Ascending aorta (tissue), 2 donors: Measurements from ENCODE around the gene PDCD7. TPM values are rescaled to one million over a fixed set of nuclear protein-coding genes. Genes with fewer than 3 reads are reported as not detected.

Experiments
- DNase-seq, 2 donors: peaks; one replicate each; pipeline ENCODE4 v3.0.0-alpha.2; 2019; ENCODE audit warnings: low spot score in 2 of 2
- H3K27ac ChIP-seq, 2 donors: fragments of 200-600 bp; sonication (generic); one replicate each; pipeline ENCODE4 v1.5.1; 2016 to 2017; ENCODE audit warnings: mild to moderate bottlenecking in 1 of 2
- H3K27me3 ChIP-seq: fragments of 200-600 bp; sonication (generic); one replicate; pipeline ENCODE4 v1.5.1; 2017
- H3K36me3 ChIP-seq, 2 donors: fragments of 200-600 bp; sonication (generic); one replicate each; pipeline ENCODE4 v1.5.1; 2016
- H3K4me1 ChIP-seq, 2 donors: fragments of 200-600 bp; sonication (generic); one replicate each; pipeline ENCODE4 v1.5.1; 2016 to 2017; ENCODE audit warnings: mild to moderate bottlenecking in 1 of 2
- H3K4me3 ChIP-seq, 2 donors: fragments of 200-600 bp; sonication (generic); one replicate each; pipeline ENCODE4 v1.5.1; 2016 to 2017; ENCODE audit warnings: mild to moderate bottlenecking in 1 of 2
- H3K9me3 ChIP-seq, 2 donors: fragments of 200-600 bp; sonication (generic); one replicate each; pipeline ENCODE4 v1.5.1; 2016
- CTCF ChIP-seq, 3 experiments: fragments of 200-600 bp in 2 of 3; fragments of 450-650 bp in 1 of 3; sonication (generic) in 2 of 3; IDR thresholded peaks; one replicate each; pipeline ENCODE4 v1.5.1; 2016 to 2019; ENCODE audit warnings: antibody characterized with exemption in 3 of 3, mild to moderate bottlenecking in 1 of 3, moderate library complexity in 1 of 3
- intact Hi-C: fragments of 100-400 bp; cut with DNase I; formaldehyde crosslinking; loops from one replicate; pipeline ENCODE4 v1.15.1; 2023
- total RNA-seq: library from RNA; depleted of rRNA; stranded (reverse); fragments of >200 nt; gene quantifications from one replicate; pipeline ENCODE4 v1.1.0, GENCODE V29; 2016

Gene PDCD7
- total RNA-seq, 1 donor from 2014 or later: 9.2 TPM

- peaks cover 0 to 8% of the 10 kb centered on the region in 2 donors for H3K4me1 ChIP-seq
- no peak overlapping the region for H3K27ac ChIP-seq
- peaks cover 57 to 76% of the 10 kb centered on the region in 2 donors for H3K36me3 ChIP-seq
- intact Hi-C loops: no loop called here
- no peak for DNase-seq
- no peak for TF ChIP-seq CTCF (IDR thresholded peaks at IDR 0.05)
- H3K27me3 ChIP-seq: no peaks in the 10 kb centered on the region
- no peak overlapping the region for H3K4me3 ChIP-seq
- H3K9me3 ChIP-seq: no peaks in the 10 kb centered on the region
Observed at GRCh38 chr15:65176056-65176455, 42.4 kb upstream of the PDCD7 start.

- intact Hi-C loops: no loop called here
- DNase-seq: no peak
- Histone ChIP-seq H3K4me1 (peaks cover 0 to 6% of the 10 kb centered on the region in 2 donors), H3K27ac (no peak overlapping the region), H3K36me3 (peaks cover 58 to 82% of the 10 kb centered on the region in 2 donors), H3K4me3 (no peak overlapping the region), H3K9me3 (no peaks in the 10 kb centered on the region), H3K27me3 (no peaks in the 10 kb centered on the region)
- TF ChIP-seq CTCF (IDR thresholded peaks at IDR 0.05): no peak
Observed at GRCh38 chr15:65175511-65175910, 41.9 kb upstream of the PDCD7 start.

GRCh38 chr15:65174509-65174908 lies 40.9 kb upstream of the PDCD7 start:
- H3K9me3 ChIP-seq: no peaks in the 10 kb centered on the region
- no peak overlapping the region for H3K4me3 ChIP-seq
- no peak for DNase-seq
- no peak for TF ChIP-seq CTCF (IDR thresholded peaks at IDR 0.05)
- H3K27me3 ChIP-seq: no peaks in the 10 kb centered on the region
- H3K4me1 ChIP-seq: peaks cover 0 to under 1% of the 10 kb centered on the region in 2 donors
- intact Hi-C loops: no loop called here
- no peak overlapping the region for H3K27ac ChIP-seq
- H3K36me3 ChIP-seq: peaks cover 63 to 84% of the 10 kb centered on the region in 2 donors

GRCh38 chr15:65172531-65172930 lies 38.9 kb upstream of the PDCD7 start:
- intact Hi-C loops: no loop called here
- no peak for DNase-seq
- Histone ChIP-seq H3K27me3 (no peaks in the 10 kb centered on the region), H3K9me3 (no peaks in the 10 kb centered on the region), H3K27ac (no peak overlapping the region), H3K36me3 (peaks cover 53 to 71% of the 10 kb centered on the region in 2 donors), H3K4me3 (no peak overlapping the region), H3K4me1 (no peaks in the 10 kb centered on the region)
- no peak for TF ChIP-seq CTCF (IDR thresholded peaks at IDR 0.05)

- intact Hi-C loops: no loop called here
- H3K4me1 ChIP-seq: no peaks in the 10 kb centered on the region
- no peak for TF ChIP-seq CTCF (IDR thresholded peaks at IDR 0.05)
- H3K27me3 ChIP-seq: no peaks in the 10 kb centered on the region
- DNase-seq: no peak
- H3K4me3 ChIP-seq: no peak overlapping the region
- H3K36me3 ChIP-seq: peaks cover 46 to 64% of the 10 kb centered on the region in 2 donors
- H3K27ac ChIP-seq: no peak overlapping the region
- H3K9me3 ChIP-seq: no peaks in the 10 kb centered on the region
Observed at GRCh38 chr15:65171428-65171827, 37.8 kb upstream of the PDCD7 start.

GRCh38 chr15:65165875-65166274 lies 32.3 kb upstream of the PDCD7 start:
- no peak for TF ChIP-seq CTCF (IDR thresholded peaks at IDR 0.05)
- Histone ChIP-seq H3K4me3 (no peak overlapping the region), H3K27ac (no peak overlapping the region), H3K36me3 (peaks cover 26 to 44% of the 10 kb centered on the region in 2 donors), H3K9me3 (no peaks in the 10 kb centered on the region), H3K27me3 (no peaks in the 10 kb centered on the region), H3K4me1 (no peaks in the 10 kb centered on the region)
- no peak for DNase-seq
- intact Hi-C loops: no loop called here
